Measurements from ENCODE around the gene GALNT17.

Gene GALNT17

DNA sequence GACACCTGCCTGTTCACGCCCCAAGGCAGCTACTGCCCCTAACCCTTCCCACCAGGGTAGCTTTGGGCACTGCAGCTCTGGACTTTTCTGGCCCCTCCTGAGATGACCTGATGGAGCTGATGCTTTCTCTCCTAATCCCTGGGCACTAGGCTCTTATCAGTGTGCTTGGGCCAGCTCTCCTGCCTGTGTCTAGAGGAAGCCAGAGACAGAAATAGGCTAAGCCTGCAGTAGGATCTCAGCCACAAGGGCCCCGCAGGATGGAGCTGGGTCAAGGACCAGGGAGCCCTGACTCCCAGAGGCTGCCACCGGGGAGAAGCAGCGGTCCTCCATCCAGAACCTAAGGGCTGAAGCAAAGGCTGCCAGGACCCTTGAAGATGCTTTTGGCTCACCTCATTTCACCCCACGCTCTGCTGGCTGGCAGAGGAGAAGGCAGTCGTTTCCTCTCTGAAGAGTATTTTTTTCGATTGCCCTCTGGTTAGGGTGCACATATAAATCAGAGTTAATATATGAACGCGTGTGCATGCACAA, 580.8 kb downstream of the GALNT17 start:
- TF ChIP-seq, protein P1, sequence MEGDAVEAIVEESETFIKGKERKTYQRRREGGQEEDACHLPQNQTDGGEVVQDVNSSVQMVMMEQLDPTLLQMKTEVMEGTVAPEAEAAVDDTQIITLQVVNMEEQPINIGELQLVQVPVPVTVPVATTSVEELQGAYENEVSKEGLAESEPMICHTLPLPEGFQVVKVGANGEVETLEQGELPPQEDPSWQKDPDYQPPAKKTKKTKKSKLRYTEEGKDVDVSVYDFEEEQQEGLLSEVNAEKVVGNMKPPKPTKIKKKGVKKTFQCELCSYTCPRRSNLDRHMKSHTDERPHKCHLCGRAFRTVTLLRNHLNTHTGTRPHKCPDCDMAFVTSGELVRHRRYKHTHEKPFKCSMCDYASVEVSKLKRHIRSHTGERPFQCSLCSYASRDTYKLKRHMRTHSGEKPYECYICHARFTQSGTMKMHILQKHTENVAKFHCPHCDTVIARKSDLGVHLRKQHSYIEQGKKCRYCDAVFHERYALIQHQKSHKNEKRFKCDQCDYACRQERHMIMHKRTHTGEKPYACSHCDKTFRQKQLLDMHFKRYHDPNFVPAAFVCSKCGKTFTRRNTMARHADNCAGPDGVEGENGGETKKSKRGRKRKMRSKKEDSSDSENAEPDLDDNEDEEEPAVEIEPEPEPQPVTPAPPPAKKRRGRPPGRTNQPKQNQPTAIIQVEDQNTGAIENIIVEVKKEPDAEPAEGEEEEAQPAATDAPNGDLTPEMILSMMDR (IDR thresholded peaks at IDR 0.05; ENCODE audit: insufficient read depth, low read length, poor library complexity, severe bottlenecking): no peak
- DNase-seq (ENCODE audit: extremely low read depth, insufficient read length): no peak
- Histone ChIP-seq H3K36me3 (ENCODE audit: control insufficient read depth, insufficient read depth, low read length) (no peaks in the 10 kb centered on the region), H3K4me3 (replicated peaks; ENCODE audit: low read depth, low read length) (no peak overlapping the region), H3K27me3 (replicated peaks; ENCODE audit: control insufficient read depth, insufficient read depth, low read length) (no peaks in the 10 kb centered on the region)

DNA sequence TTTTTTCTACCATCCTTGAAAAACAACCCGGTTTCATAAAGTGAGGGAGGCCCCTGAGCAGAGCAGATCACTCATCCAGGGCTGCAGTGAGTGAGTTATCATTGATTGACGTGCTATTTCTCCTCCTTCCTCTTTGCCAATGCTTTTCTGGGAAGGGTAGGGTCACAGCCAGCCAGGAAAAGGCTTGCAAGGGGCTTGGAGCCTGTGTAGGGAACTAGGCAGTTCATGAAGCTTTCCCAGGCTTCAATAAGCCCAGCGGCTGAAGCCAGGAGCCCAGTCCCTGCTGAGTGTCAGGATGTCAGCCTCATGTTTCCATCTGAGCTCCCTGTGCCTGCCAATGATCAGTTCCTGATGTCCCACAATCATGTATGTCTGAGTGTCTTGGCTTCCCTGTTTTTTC, 584.7 kb downstream of the GALNT17 start:
- H3K4me3 ChIP-seq (replicated peaks; ENCODE audit: low read depth, low read length): no peak overlapping the region
- no peaks in the 10 kb centered on the region for H3K36me3 ChIP-seq (ENCODE audit: control insufficient read depth, insufficient read depth, low read length)
- H3K27me3 ChIP-seq (replicated peaks; ENCODE audit: control insufficient read depth, insufficient read depth, low read length): no peaks in the 10 kb centered on the region
- DNase-seq (ENCODE audit: extremely low read depth, insufficient read length): no peak
- TF ChIP-seq, protein P1 (IDR thresholded peaks at IDR 0.05; ENCODE audit: insufficient read depth, low read length, poor library complexity, severe bottlenecking): no peak

DNA sequence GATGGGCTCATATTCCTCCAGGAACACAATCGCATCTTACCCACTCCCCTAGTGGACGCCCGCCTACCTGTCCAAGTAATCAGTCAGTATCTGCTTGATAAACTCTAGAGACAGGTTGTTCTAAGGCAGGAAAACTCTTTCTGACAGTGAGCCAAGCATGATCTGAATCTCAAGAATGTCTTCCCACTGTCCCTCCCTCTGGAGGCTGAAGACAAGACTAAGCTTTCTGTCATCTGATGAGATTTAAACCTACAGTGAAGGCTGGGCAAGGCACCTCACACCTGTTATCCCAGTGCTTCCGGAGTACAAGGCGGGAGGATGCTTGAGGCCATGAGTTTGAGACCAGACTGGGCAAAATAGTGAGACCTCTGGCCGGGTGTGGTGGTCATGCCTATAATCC, 586.6 kb downstream of the GALNT17 start:
- Histone ChIP-seq H3K4me3 (replicated peaks; ENCODE audit: low read depth, low read length) (no peak overlapping the region), H3K36me3 (ENCODE audit: control insufficient read depth, insufficient read depth, low read length) (no peaks in the 10 kb centered on the region), H3K27me3 (replicated peaks; ENCODE audit: control insufficient read depth, insufficient read depth, low read length) (no peaks in the 10 kb centered on the region)
- TF ChIP-seq, protein P1 (IDR thresholded peaks at IDR 0.05; ENCODE audit: insufficient read depth, low read length, poor library complexity, severe bottlenecking): no peak
- DNase-seq (ENCODE audit: extremely low read depth, insufficient read length): no peak

DNA sequence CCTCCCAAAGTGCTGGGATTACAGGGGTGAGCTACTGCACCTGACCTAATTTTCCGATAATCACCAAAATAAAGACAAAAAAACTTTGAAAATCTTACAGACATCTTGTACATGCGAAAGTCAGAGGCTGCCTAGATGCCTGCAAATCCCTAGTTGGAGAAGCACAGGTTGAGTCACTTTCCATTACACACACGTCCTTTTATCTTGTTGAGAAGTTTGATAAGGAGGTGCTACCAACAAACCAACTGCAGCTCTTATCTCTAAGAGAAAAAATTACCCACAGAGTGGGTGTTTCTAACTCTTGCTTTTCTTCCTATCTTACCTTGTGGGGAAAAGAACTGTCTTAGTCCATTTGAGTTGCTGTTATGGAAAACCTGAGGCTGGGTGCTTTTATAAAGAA, 589.8 kb downstream of the GALNT17 start:
- DNase-seq (ENCODE audit: extremely low read depth, insufficient read length): no peak

DNA sequence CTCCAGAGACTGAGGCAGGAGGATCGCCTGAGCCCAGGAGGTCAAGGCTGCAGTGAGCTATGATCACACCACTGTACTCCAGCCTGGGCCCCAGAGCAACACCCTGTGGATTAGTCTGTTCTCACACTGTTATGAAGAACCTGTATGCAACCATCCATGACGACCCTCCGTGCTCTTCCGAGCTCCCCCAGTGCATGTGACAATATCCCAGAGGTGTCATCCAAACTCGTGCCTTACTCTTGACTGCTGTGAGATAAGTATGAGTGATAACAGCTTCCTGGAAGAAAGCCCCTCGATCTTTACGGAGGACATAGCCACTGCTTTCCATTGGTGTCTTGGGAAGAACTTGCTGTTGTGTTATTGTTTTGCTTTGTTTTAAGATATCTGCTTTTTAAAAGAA, 591.9 kb downstream of the GALNT17 start:
- Histone ChIP-seq H3K27me3 (replicated peaks; ENCODE audit: control insufficient read depth, insufficient read depth, low read length) (no peaks in the 10 kb centered on the region), H3K36me3 (ENCODE audit: control insufficient read depth, insufficient read depth, low read length) (no peaks in the 10 kb centered on the region), H3K4me3 (replicated peaks; ENCODE audit: low read depth, low read length) (no peak overlapping the region)
- TF ChIP-seq, protein P1 (IDR thresholded peaks at IDR 0.05; ENCODE audit: insufficient read depth, low read length, poor library complexity, severe bottlenecking): no peak
- no peak for DNase-seq (ENCODE audit: extremely low read depth, insufficient read length)

More for the DNA sequence above, 589.8 kb downstream of the GALNT17 start:
- TF ChIP-seq, protein P1 (IDR thresholded peaks at IDR 0.05; ENCODE audit: insufficient read depth, low read length, poor library complexity, severe bottlenecking): no peak
- no peak overlapping the region for H3K4me3 ChIP-seq (replicated peaks; ENCODE audit: low read depth, low read length)
- H3K36me3 ChIP-seq (ENCODE audit: control insufficient read depth, insufficient read depth, low read length): no peaks in the 10 kb centered on the region
- no peaks in the 10 kb centered on the region for H3K27me3 ChIP-seq (replicated peaks; ENCODE audit: control insufficient read depth, insufficient read depth, low read length)

DNA sequence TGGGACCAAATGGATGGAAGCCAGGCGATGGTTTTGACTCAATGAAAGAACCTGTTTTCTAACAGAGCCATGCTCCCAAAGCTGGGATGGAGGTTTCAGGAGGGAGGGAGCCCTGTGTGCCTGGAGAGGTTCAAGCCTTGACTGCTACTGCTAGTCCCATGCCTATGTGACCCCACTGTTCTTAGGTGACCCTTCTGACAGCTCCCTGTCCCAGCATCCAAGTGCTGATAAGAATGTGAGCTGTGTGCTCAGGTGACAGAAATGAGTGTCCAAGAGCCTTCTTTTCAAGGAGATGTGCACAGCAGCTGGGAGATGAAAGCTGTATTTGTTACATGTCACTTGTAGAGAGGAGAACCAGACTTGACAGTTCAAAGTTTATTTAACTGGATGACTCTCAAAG, 595.4 kb downstream of the GALNT17 start:
- DNase-seq (ENCODE audit: extremely low read depth, insufficient read length): no peak
- TF ChIP-seq, protein P1 (IDR thresholded peaks at IDR 0.05; ENCODE audit: insufficient read depth, low read length, poor library complexity, severe bottlenecking): no peak
- Histone ChIP-seq H3K36me3 (ENCODE audit: control insufficient read depth, insufficient read depth, low read length) (no peaks in the 10 kb centered on the region), H3K27me3 (replicated peaks; ENCODE audit: control insufficient read depth, insufficient read depth, low read length) (no peaks in the 10 kb centered on the region), H3K4me3 (replicated peaks; ENCODE audit: low read depth, low read length) (no peak overlapping the region)
